Brain pericyte (primary cell): ENCODE data around the gene TMEM200A.

Experiments
- DNase-seq: peaks from one replicate; pipeline ENCODE4 v3.0.0-alpha.2; 2012; ENCODE audit warnings: low read depth, low spot score

The TMEM200A gene

GRCh38 chr6:130486417-130486816 is 120.6 kb downstream of the TMEM200A start:
- no peak for DNase-seq

GRCh38 chr6:130489514-130489913 is 123.7 kb downstream of the TMEM200A start:
- DNase-seq = no peak
